ENCODE data around the gene KRTAP9-7. TPM values are rescaled to one million over a fixed set of nuclear protein-coding genes. Genes with fewer than 3 reads are reported as not detected.

KRTAP9-7 gene
- total and polyA plus RNA-seq, 10 of the 15 experiments (the other 5 are each of a cell fraction or from before 2014, with no cell fraction given) = not detected

DNA sequence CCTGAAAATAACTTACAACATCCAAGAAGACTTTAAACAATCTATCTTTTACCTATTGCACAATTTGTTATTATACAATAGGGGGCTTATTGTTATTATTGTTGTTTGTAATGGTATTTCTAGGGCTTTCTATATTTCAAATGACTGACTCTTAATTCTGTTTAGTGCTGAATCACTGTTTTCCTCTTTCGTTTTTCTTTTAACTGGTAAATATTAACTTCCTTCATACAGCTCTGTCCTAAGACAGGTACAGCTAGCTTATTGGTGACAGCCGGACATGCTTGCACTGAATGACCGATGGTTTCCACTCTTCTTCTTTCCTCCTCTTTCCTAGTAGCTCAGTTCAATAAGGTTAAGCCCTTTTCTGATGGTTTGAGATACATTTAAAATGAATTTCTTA lies 11.6 kb downstream of the KRTAP9-7 start:
- Histone ChIP-seq H3K9ac (ENCODE audit: control insufficient read depth, insufficient read depth, low read length) (no peak overlapping the region), H3K9me3 (replicated peaks; ENCODE audit: control insufficient read depth, insufficient read depth, low read length) (no peaks in the 10 kb centered on the region), H4K20me1 (ENCODE audit: control insufficient read depth, insufficient read depth) (no peaks in the 10 kb centered on the region), H3K4me2 (ENCODE audit: control insufficient read depth, insufficient read depth) (no peak overlapping the region), H3K4me3 (no peak overlapping the region), H3K27me3 (replicated peaks in 1 of 2; ENCODE audit: control insufficient read depth in 2 of 2, insufficient read depth in 2 of 2, low read length in 1 of 2) (no peaks in the 10 kb centered on the region; a peak in 1 of 4 replicates), H3K27ac (ENCODE audit: control insufficient read depth, insufficient read depth) (no peak overlapping the region), H3K36me3 (ENCODE audit: control insufficient read depth in 2 of 2, insufficient read depth in 2 of 2, low read length in 1 of 2) (no peaks in the 10 kb centered on the region), H3K79me2 (ENCODE audit: control insufficient read depth, insufficient read depth, low read length) (no peaks in the 10 kb centered on the region), H3K4me1 (ENCODE audit: control insufficient read depth, insufficient read depth, low read length) (no peaks in the 10 kb centered on the region), H2AFZ (ENCODE audit: control insufficient read depth, low read depth, low read length) (no peak overlapping the region)
- ChIA-PET SMC1A (ENCODE audit: uncharacterized antibody, unreplicated experiment) (interaction anchor here (0.6 to 0.9 kb wide), 2 partner anchors 376 to 824 kb away, joined by 3 read pairs; no protein-coding TSS in a partner anchor), RAD21 (ENCODE audit: unreplicated experiment) (no interaction called here), POLR2A (no interaction called here), CTCF (no interaction called here)
- in situ Hi-C loops (cut with MboI) (no loop called here), intact Hi-C loops (cut with micrococcal nuclease; ENCODE audit: unreplicated experiment) (no loop called here)
- no peak for DNase-seq (ENCODE audit: low read depth, low spot score)
- no peak for FAIRE-seq
- 15% methylated on average over 3 of the region's 3 CpGs for WGBS (ENCODE audit: insufficient coverage, insufficient replicate concordance, low lambda C conversion rate, missing lambda C conversion rate)
- ATAC-seq = no peak
- BruUV-seq (replicated peaks) = no TSS peak
- no peak for TF ChIP-seq SMAD1 (IDR thresholded peaks at IDR 0.05; ENCODE audit: low read depth, partially characterized antibody)
- TF ChIP-seq NFYB (IDR thresholded peaks at IDR 0.05; ENCODE audit: insufficient read depth, low read depth, low read length) = no peak
- no peak for TF ChIP-seq ZBTB40 (IDR thresholded peaks at IDR 0.05; ENCODE audit: borderline replicate concordance)
- no peak for TF ChIP-seq GABPA (IDR thresholded peaks at IDR 0.05; ENCODE audit: low read depth)
- TF ChIP-seq CREB1 (IDR thresholded peaks at IDR 0.05; ENCODE audit: low read depth) = no peak
- no peak for TF ChIP-seq BCLAF1 (IDR thresholded peaks at IDR 0.05)
- TF ChIP-seq PAX5 (IDR thresholded peaks at IDR 0.05; ENCODE audit: borderline replicate concordance, low read depth, low read length) = no peak
- no peak for TF ChIP-seq MEF2A (IDR thresholded peaks at IDR 0.05; ENCODE audit: insufficient read depth, low read depth, low read length)
- TF ChIP-seq SMAD5 (IDR thresholded peaks at IDR 0.05; ENCODE audit: low read depth) = no peak
- TF ChIP-seq, protein P1, sequence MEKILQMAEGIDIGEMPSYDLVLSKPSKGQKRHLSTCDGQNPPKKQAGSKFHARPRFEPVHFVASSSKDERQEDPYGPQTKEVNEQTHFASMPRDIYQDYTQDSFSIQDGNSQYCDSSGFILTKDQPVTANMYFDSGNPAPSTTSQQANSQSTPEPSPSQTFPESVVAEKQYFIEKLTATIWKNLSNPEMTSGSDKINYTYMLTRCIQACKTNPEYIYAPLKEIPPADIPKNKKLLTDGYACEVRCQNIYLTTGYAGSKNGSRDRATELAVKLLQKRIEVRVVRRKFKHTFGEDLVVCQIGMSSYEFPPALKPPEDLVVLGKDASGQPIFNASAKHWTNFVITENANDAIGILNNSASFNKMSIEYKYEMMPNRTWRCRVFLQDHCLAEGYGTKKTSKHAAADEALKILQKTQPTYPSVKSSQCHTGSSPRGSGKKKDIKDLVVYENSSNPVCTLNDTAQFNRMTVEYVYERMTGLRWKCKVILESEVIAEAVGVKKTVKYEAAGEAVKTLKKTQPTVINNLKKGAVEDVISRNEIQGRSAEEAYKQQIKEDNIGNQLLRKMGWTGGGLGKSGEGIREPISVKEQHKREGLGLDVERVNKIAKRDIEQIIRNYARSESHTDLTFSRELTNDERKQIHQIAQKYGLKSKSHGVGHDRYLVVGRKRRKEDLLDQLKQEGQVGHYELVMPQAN (conservative IDR thresholded peaks at IDR 0.05) = no peak
- TF ChIP-seq, protein P2, sequence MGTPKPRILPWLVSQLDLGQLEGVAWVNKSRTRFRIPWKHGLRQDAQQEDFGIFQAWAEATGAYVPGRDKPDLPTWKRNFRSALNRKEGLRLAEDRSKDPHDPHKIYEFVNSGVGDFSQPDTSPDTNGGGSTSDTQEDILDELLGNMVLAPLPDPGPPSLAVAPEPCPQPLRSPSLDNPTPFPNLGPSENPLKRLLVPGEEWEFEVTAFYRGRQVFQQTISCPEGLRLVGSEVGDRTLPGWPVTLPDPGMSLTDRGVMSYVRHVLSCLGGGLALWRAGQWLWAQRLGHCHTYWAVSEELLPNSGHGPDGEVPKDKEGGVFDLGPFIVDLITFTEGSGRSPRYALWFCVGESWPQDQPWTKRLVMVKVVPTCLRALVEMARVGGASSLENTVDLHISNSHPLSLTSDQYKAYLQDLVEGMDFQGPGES (IDR thresholded peaks at IDR 0.05) = no peak

Data from GM12878 (cell line).